Breast epithelium (tissue), 4 donors: ENCODE results near the gene SPACA6. TPM values are rescaled to one million over a fixed set of nuclear protein-coding genes. Genes with fewer than 3 reads are reported as not detected.
"Not testable (repeated sequence)": the region's sequence is repeated elsewhere in the genome, so short reads cannot be mapped to it uniquely, and the experiment has no call there.

Experiments used
- DNase-seq, 2 donors: peaks; one replicate each; pipeline ENCODE4 v3.0.0-alpha.2; 2019; ENCODE audit warnings: low spot score in 2 of 2
- H3K27ac ChIP-seq, 2 donors: fragments of 200-600 bp; sonication (generic) in 1 of 2; one replicate each; pipeline ENCODE4 v1.5.1; 2016 to 2019; ENCODE audit warnings: mild to moderate bottlenecking in 1 of 2
- H3K27me3 ChIP-seq, 2 donors: fragments of 200-600 bp; sonication (generic) in 1 of 2; one replicate each; pipeline versions ENCODE4 v1.5.1 to v1.6.0; 2017 to 2019; ENCODE audit warnings: control low read depth in 1 of 2, mild to moderate bottlenecking in 1 of 2
- H3K36me3 ChIP-seq: fragments of 200-600 bp; one replicate; pipeline ENCODE4 v1.5.1; 2019
- H3K4me1 ChIP-seq, 2 donors: fragments of 200-600 bp; sonication (generic); one replicate each; pipeline ENCODE4 v1.5.1; 2016 to 2019; ENCODE audit warnings: control low read depth in 1 of 2
- H3K4me3 ChIP-seq, 3 donors: fragments of 200-600 bp; sonication (generic); 1 replicate in 2 of 3; 2 replicates in 1 of 3; pipeline ENCODE4 v1.5.1; 2016 to 2019; ENCODE audit warnings: mild to moderate bottlenecking in 3 of 3, moderate library complexity in 2 of 3
- H3K9me3 ChIP-seq, 2 donors: fragments of 200-600 bp; sonication (generic) in 1 of 2; one replicate each; pipeline ENCODE4 v1.5.1; 2016 to 2019; ENCODE audit warnings: control low read depth in 1 of 2
- POLR2A ChIP-seq: fragments of 450-650 bp; IDR thresholded peaks from one replicate; pipeline ENCODE4 v1.6.1; 2016; ENCODE audit warnings: antibody characterized with exemption, mild to moderate bottlenecking, moderate library complexity
- POLR2AphosphoS5 ChIP-seq, 3 donors: sonication (generic); formaldehyde crosslinking; IDR thresholded peaks; one replicate each; pipeline ENCODE4 v1.6.1; 2017; ENCODE audit warnings: antibody characterized with exemption in 3 of 3
- intact Hi-C: fragments of 100-400 bp; cut with DNase I; formaldehyde crosslinking; loops from one replicate; pipeline ENCODE4 v1.15.1; 2023; ENCODE audit warnings: low total_unique reads
- total RNA-seq, 3 donors: library from RNA; depleted of rRNA; stranded (reverse); fragments of >200 nt; gene quantifications; one replicate each; pipeline ENCODE4 v1.1.0, GENCODE V29; 2016
- TF ChIP-seq, protein P1 (sequence below), 3 donors: fragments of 450-650 bp; IDR thresholded peaks; one replicate each; pipeline ENCODE4 v1.5.1; 2016 to 2017; ENCODE audit warnings: antibody characterized with exemption in 3 of 3, mild to moderate bottlenecking in 3 of 3, moderate library complexity in 3 of 3

SPACA6 gene
- total RNA-seq, 3 donors from 2014 or later = 9.1 to 29.3 (median 27.2) TPM

DNA sequence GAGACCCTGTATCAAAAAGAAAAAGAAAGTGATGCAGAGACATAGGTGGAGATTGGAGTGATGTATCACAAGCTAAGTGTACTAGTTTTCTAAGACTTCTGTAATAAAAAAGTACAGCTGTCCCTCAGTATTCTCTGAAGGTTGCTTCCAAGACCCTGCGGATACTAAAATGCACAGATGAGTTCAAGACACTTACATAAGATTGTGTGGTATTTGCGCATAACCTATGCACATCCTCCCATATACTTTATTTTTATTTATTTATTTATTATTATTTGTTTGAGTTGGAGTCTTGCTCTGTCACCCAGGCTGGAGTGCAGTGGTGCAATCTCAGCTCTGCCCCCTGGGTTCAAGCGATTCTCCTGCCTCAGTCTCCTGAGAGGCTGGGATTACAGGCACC, 44.3 kb downstream of the SPACA6 start:
- no peak for TF ChIP-seq POLR2A
- no peaks in the 10 kb centered on the region for H3K36me3 ChIP-seq

DNA sequence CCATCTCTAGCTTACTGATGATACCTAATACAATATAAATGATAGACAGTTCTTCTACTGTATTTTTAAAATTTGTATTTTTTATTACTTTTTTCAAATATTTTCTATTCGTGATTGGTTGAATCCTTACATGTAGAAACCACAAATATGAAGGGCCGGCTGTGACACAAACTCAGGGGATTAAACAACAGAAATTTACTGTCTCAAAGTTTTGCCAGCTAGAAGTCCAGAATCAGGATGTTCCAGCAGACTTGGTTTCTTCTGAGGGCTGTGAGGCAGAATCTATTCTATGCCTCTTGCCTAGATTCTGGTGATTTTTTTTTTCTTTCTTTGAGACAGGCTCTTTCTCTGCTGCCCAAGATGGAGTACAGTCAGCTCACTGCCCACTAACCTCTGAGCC, 44.8 kb downstream of the SPACA6 start:
- H3K9me3 ChIP-seq = no peaks in the 10 kb centered on the region
- H3K27ac ChIP-seq = no peak overlapping the region
- no peak for DNase-seq
- no peaks in the 10 kb centered on the region for H3K36me3 ChIP-seq
- no peak for TF ChIP-seq POLR2AphosphoS5 (IDR thresholded peaks at IDR 0.05)
- TF ChIP-seq, protein P1, sequence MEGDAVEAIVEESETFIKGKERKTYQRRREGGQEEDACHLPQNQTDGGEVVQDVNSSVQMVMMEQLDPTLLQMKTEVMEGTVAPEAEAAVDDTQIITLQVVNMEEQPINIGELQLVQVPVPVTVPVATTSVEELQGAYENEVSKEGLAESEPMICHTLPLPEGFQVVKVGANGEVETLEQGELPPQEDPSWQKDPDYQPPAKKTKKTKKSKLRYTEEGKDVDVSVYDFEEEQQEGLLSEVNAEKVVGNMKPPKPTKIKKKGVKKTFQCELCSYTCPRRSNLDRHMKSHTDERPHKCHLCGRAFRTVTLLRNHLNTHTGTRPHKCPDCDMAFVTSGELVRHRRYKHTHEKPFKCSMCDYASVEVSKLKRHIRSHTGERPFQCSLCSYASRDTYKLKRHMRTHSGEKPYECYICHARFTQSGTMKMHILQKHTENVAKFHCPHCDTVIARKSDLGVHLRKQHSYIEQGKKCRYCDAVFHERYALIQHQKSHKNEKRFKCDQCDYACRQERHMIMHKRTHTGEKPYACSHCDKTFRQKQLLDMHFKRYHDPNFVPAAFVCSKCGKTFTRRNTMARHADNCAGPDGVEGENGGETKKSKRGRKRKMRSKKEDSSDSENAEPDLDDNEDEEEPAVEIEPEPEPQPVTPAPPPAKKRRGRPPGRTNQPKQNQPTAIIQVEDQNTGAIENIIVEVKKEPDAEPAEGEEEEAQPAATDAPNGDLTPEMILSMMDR (IDR thresholded peaks at IDR 0.05) = no peak
- no peak for TF ChIP-seq POLR2A
- peaks cover 0 to 31% of the 10 kb centered on the region in 2 donors for H3K27me3 ChIP-seq
- no peaks in the 10 kb centered on the region for H3K4me1 ChIP-seq
- intact Hi-C loops = loop anchor here (5.0 kb wide), 1 partner anchor 766 kb away; no protein-coding TSS in a partner anchor
- H3K4me3 ChIP-seq = no peak overlapping the region

More for the DNA sequence above, 44.3 kb downstream of the SPACA6 start:
- no peak for DNase-seq
- Histone ChIP-seq H3K27me3 (peaks cover 0 to 31% of the 10 kb centered on the region in 2 donors), H3K4me3 (no peak overlapping the region), H3K4me1 (no peaks in the 10 kb centered on the region), H3K27ac (no peak overlapping the region), H3K9me3 (no peaks in the 10 kb centered on the region)
- intact Hi-C loops = loop anchor here (5.0 kb wide), 1 partner anchor 765 kb away; no protein-coding TSS in a partner anchor

DNA sequence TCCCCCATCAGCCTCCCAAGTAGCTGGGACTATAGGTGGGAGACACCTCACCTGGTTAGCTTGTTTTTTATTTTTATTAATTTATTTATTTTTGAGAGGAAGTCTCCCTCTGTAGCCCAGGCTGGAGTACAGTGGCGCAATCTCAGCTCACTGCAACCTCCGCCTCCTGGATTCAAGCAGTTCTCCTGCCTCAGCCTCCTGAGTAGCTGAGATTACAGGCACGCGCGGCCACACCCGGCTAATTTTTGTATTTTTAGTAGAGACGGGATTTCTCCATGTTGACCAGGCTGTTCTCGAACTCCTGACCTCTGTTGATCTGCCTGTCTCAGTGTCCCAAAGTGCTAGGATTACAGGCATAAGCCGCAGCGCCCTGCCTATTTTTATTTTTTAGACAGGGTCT, 45.4 kb downstream of the SPACA6 start:
- intact Hi-C loops = loop anchor here (5.0 kb wide), 1 partner anchor 766 kb away; no protein-coding TSS in a partner anchor
- DNase-seq, H3K9me3 ChIP-seq, H3K4me1 ChIP-seq, H3K4me3 ChIP-seq, H3K27ac ChIP-seq, H3K36me3 ChIP-seq: not testable (repeated sequence)
- peaks cover 0 to 31% of the 10 kb centered on the region in 2 donors for H3K27me3 ChIP-seq

DNA sequence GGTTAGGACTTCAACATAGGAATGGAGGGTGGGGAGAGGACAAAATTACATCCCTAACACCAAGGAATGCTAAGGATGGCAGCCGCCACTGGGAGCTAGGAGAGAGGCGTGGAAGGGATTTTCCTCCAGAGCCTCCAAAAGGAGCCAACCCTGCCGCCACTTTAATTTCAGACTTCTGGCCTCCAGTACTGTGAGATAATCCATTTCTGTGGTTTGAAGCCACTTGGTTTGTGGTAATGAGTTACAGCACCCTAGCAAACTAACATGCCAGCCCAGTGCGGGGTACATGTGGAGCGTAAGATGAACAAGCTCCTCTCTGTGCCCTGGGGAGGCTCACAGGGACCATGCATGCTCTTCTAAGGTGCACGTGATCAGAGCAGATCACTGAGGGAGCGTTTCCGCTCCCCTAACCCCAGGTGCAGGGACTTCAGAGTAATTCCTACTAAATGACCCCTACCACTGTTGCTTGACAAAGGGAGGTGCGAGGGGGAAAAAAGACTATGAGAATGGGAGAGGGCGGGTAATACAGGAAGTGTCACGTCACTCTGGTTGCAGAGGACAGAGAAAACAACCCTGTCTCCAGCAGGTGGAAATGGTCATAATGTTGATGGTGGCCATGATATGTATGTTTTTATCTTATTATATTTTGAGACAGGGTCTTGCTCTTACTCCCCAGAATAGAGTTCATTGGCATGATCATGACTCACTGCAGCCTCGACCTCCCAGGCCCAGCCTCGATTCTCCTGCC, 46.5 kb downstream of the SPACA6 start:
- TF ChIP-seq POLR2A = no peak
- TF ChIP-seq POLR2AphosphoS5 (IDR thresholded peaks at IDR 0.05) = no peak
- TF ChIP-seq, protein P1 (IDR thresholded peaks at IDR 0.05) = no peak
- H3K27ac ChIP-seq = no peak overlapping the region
- H3K4me1 ChIP-seq = no peaks in the 10 kb centered on the region
- no peak overlapping the region for H3K4me3 ChIP-seq
- no peaks in the 10 kb centered on the region for H3K9me3 ChIP-seq
- no peak for DNase-seq
- intact Hi-C loops = loop anchor here (5.0 kb wide), 1 partner anchor 767 kb away; no protein-coding TSS in a partner anchor
- H3K36me3 ChIP-seq = no peaks in the 10 kb centered on the region
- peaks cover 0 to 31% of the 10 kb centered on the region in 2 donors for H3K27me3 ChIP-seq

DNA sequence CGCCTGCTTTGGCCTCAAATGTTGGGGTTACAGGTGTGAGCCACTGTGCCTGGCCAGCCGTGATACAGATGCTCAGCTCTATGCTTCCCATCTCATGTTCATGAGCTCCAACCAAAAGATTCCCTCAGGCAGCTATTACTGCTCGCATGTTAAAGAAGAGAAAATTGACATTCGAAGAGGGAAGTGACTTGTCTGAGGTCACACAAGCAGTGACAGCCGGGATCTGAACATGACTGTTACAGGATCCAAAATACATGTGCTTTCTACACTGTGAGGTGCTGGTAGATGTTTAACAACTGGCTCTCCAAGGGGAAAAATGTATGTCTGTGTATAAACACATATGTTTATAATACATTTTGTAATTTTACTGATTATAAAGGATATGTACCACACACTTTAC, 47.2 kb downstream of the SPACA6 start:
- Histone ChIP-seq H3K4me1 (no peaks in the 10 kb centered on the region), H3K27me3 (peaks cover 0 to 30% of the 10 kb centered on the region in 2 donors), H3K4me3 (no peak overlapping the region), H3K36me3 (no peaks in the 10 kb centered on the region), H3K9me3 (no peaks in the 10 kb centered on the region), H3K27ac (no peak overlapping the region)
- no peak for TF ChIP-seq POLR2A
- no peak for TF ChIP-seq POLR2AphosphoS5 (IDR thresholded peaks at IDR 0.05)
- TF ChIP-seq, protein P1 (IDR thresholded peaks at IDR 0.05) = no peak
- DNase-seq = no peak
- intact Hi-C loops = no loop called here

DNA sequence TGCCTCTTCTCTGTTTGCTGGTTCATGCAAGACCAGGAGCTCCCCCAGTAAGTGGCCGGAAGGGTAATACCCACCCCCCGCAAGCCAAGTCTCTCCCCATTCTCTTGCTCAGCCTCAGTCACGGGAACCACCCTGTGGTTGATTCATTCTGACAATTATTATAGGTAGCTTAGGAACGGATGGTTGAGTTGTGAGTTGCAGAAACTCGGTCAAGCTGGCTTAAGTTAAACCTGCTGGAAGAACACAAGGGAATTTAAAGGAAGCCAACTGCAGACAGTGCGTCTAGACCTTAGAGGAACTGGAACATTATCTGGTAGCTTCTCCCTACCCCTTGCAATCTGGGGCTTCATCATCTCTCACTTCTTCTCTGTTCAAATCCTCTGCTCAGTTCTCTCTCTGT, 49.7 kb downstream of the SPACA6 start:
- H3K9me3 ChIP-seq = no peaks in the 10 kb centered on the region
- no peak for DNase-seq

More for the DNA sequence above, 49.7 kb downstream of the SPACA6 start:
- intact Hi-C loops = no loop called here
- H3K27ac ChIP-seq = no peak overlapping the region
- no peak overlapping the region for H3K4me3 ChIP-seq
- no peaks in the 10 kb centered on the region for H3K36me3 ChIP-seq
- TF ChIP-seq, protein P1 (IDR thresholded peaks at IDR 0.05) = no peak
- peaks cover 0 to 11% of the 10 kb centered on the region in 2 donors for H3K27me3 ChIP-seq
- no peaks in the 10 kb centered on the region for H3K4me1 ChIP-seq
